ENCODE results near the gene MMP10.
A peak's percentile ranks its signal among the peaks of the same experiment; 100 is the strongest.
"Not testable (repeated sequence)": the region's sequence is repeated elsewhere in the genome, so short reads cannot be mapped to it uniquely, and the experiment has no call there.

MMP10 gene

GRCh38 chr11:102783016-102783415, 2.6 kb upstream of the MMP10 start:
- DNase-seq: no peak

DNA sequence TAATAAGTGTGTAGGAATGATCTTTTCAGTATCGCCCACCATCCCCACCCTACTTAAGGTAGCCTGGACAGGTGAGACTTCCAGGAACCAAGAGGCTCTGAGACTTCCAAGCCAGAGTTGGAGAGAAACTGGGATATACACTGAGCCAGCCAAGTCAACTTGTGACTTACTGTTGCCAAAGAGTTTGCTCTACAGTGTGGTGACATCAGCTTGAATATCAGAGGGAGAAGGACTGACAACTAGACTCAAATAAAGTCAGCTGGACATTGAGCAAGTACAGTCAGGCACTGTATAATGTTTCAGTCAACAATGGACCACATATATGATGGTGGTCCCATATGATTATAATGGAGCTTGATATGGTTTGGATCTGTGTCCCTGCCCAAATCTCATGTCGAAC, 1.2 kb upstream of the MMP10 start:
- no peak for DNase-seq

GRCh38 chr11:102776454-102776853, 4.0 kb downstream of the MMP10 start:
- no peak for DNase-seq

DNA sequence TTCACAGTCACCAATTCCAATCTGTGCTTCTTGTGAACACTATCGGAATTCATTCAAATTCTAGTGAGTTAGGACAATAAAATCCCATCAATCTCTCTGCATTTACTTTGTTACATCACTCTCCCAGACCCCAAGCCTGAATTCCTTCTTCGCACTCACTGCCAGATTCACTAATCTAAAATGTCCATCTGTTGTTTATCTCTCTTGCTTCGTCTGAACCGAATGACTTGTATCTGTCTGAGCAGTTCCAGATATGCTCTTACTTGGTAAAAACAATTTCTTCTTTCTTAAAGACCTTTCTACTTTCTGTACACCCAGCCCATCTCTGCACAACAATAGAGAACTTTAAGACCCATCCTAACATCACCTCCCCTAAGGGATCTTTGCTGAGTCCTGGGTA, 7.0 kb downstream of the MMP10 start:
- no peak for DNase-seq

DNA sequence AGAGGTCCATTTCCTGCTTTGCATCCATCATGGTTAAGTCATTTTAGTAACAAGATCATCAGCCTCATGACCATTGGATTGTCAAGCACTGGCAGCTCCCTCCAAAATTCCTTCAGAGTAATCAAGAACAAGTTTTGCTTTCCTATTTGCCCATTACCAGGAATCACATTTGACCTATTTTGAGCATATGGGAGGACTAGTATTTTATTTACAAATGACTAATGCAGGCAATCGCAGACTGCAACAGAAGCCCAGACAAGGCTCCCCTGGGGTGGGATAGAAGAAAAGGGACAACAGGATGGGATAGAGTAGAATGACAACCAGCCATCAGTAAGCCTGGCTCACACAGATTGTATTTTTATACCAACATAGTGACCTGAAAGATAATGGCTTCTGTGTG, 9.1 kb downstream of the MMP10 start:
- no peak for DNase-seq

DNA sequence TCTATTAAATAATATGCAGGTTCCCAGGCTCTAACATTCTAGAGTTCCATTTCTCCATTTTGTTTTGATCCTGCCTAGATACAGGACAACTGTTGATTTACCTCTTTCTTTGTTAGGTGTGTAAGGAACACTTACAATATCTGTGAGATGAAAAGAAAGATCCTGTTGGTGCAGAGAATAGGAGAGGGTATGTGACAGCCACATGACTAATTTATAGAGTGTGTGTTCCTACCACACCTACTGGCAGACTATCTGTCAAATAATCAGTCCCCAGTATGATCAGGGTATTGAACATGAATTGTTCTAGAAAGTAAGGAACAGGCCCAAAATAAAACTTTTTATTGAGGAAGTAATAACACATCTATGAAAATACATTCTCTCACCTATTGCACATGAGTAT, 10.2 kb downstream of the MMP10 start:
- DNase-seq: no peak

GRCh38 chr11:102767800-102768199, 12.6 kb downstream of the MMP10 start:
- no peak for DNase-seq

DNA sequence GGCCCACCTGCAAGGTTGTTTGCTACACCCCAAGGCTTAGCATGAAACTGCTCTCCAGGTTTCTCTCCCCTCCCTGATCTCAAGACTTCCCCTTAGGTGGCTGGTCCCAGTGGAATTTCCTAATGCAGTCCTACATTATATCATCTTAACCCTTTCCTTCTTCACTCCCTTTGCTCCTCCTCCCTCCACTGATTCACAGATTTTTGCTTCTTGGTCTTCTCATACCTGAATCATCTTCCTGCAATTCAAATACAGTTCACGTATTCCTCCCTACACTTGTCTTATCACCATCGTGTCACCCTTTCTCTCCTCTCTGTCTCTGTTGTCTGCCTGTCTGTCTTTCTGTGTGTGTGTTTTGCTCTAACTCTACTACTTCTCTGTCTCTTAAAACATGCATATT, 17.0 kb downstream of the MMP10 start:
- no peak for DNase-seq

GRCh38 chr11:102762361-102762767, 18.1 kb downstream of the MMP10 start:
- no peak for DNase-seq

DNA sequence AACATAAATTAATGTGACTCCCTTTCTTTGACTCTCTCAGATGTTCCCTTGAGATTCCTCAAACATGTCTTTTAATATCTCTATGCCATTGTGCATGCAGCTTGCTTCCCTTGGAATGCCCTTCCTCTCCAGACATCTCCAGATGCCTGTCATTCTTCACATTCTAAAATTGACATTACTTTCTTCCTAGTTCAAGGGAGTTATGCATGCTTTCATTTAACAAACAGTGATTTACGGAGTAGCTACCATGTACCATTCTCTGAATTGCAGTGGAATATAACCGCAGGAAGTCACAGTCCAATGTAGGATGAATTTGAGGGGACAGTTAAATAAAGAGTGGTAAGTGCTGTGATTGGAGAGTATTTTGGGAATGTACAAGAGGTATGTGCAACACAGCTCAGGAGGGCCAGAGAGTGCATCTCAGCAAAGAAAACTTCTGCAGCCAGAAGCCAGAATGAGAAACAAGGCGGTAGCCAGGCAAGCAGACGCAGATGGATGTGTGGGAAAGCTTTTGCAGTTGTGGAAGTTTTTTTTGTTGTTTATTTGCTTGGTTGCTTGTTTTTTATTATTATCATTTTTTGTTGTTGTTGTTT, 18.7 kb downstream of the MMP10 start:
- no peak for DNase-seq

GRCh38 chr11:102760344-102761035, 19.9 kb downstream of the MMP10 start:
- no peak for DNase-seq

DNA sequence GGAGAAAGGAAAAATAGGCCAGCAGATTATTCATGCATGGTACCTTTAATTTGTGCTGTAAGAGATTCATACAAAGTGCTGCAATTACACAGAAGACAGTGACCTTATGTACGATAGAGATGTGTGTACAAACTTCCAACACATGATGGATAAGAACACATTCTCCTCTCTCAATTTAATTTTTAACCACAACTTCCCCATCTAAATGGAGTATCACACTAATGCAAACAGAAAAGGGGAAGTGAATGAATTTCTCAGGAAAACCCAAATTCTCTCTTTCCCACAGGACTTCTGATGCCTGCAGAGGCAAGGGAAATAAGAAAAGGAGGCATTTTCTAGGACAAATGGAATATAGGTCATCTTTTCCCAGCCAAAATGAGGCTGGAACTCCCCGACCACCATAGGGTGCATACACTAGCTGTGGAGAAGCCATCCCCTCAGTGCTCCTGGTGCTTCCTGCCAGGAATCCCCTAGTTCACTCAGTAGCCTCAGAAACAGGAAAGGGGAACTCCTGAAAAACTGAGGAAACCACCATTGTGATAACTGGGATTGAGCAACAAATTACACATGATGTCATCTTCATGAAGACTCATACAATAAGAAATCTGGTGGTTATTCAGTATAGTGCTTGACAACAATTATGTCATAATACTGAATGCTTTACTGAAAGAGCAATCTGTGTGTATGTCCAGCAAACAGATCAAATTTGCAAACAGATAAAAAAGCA, 22.4 kb downstream of the MMP10 start:
- no peak for DNase-seq

GRCh38 chr11:102753267-102753666, 27.2 kb downstream of the MMP10 start:
- no peak for DNase-seq

DNA sequence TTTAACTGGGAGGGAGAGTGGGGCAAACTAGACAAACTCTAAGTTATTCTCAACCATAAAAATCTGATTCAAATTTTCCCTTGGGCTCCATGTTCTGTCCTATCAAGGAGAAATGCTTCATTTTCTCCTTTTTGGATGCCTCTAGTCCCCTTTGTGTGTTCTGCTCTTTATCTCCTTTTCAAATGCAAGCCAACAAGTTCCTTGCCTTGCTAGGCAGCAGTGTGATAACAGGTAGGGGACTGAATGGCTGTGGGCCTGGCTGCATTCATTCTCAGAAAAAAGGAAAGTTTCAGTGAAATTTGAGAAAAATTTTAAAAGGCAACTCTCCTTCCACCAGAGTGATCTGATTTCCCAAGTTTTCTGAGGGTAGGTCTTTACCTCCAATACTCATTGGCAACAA, 28.8 kb downstream of the MMP10 start:
- DNase-seq: no peak

DNA sequence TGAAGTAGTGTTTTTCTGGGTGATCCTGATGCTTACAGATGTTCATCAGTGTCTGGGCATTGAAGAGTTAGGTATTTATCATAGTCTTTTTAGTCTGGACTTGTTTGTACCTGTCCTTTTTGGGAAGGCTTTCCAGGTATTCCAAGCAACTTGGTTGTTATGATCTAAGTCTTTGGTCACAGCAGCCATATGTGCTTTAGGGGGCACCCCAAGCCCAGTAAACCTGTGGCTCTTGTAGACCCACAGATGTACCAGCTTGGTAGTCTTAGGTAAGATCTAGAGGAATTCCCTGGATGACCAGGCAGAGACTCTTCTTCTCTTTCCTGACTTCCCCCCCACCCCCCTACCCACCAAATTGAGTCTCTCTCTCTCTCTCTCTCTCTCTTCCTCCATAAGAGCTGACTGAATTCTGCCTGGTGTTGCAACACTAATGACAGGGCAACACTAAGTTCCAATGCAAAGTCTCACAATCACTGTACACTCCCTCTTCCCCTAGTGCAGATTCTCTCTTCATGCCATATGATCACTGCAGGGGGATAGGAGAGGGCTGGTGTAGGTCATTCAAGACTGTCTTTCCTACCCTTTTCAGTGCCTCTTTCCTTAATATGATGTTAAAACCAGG, 31.2 kb downstream of the MMP10 start:
- DNase-seq: no peak

- not testable (repeated sequence) for DNase-seq
These were observed 33.5 kb downstream of the MMP10 start for GRCh38 chr11:102746746-102747578.

DNA sequence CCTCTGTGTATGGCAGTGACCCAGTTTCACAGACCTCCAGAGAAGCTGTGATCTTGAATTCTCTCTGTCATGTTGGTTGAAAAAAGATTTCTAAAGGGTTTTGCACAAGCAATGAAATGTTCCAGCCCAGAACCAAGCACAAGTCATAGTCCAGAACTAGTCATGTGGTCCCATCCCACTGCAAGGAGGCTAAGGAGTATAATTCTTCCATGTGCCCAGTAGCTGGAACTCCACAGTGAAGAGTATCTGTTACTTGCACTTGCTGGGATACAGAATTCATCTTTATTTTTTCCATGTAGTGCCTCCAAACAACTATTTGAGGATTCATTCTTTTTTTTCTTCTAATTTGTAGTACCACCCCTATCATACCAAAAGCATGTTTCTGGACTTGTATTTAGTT, 45.8 kb downstream of the MMP10 start:
- no peak for DNase-seq

DNA sequence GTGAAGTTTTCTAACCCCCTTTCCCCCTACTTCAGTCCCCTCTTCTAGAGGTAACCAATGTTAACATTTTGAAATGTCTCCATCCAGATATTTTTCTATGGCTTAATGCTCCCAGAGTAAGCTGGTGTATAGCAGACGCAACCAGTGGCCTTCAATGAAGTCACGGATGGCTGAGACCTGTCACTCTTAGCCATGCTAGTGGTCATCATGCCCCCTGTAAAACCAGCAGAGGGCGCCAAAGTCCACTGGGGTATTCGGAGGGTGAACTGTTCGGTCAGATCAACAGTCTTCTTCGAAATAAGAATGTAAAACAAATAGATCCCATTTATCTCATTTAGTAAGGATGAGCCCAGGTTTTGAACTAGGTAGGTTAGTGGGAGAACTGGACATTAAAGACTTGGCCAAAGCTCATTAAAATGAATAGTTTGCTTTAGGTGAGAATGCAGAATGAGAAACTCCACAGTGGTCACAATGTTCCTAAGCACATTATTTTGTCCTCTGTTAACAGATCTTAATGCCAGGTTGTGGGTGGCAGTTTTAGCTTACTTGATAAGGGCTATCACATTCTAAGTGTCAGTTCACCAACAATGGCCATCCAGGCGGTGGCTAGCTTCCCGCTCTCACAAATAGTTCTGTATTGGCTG, 47.1 kb downstream of the MMP10 start:
- DNase-seq: peak in 1 of 2 donors; percentile 12

DNA sequence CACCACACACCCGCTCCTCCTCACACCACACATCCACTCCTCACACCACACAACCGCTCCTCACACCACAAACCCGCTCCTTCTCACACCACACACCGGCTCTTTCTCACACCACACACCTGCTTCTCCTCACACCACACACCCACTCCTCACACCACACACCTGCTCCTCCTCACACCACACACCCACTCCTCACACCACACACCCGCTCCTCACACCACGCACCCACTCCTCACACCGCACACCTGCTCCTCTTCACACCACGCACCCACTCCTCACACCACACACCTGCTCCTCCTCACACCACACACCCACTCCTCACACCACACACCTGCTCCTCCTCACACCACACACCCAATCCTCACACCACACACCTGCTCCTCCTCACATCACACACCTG, 49.5 kb downstream of the MMP10 start:
- not testable (repeated sequence) for DNase-seq

DNA sequence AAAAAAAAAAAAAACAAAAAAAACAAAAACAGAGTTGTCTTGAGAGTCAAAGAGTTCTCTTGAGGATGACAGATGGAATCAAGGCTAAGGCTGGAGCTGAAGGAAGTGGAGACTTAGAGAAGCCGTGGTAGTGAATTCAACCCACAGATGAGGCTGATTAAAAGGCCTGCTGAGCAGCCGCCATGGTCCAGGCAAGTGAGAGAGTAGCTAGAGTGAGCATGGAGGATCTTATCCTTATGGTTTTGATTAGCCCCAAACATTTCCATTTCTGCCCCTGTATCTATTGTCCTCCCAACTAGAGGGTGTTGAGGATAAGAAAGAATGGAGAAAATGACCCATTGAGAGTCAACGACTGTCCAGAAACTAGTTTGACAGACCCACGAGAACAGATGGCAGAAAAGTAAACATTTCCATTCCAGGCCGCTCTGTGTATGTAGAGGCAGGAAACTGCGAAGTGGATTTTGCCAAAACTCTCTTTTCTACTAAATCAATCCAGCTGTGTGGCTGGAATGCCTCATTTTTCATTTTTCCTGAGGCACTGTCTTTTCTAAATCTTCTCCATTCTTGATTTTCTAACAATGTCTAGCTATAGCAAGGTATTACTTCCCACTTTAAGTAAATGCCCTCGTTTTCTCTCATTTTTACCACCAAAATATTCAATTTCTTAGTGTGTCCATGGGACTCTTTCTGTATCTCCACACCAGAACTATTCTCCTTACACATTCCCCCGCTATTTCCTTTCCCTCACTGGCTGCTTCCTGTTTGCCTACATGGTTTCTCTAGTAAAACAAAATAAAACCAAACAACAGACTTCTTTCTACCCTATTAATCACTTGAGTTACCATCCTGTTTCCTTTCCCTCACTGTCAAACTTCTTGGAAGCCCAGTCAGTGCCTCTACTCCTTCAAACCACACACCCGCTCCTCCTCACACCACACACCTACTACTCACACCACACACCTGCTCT, 50.3 kb downstream of the MMP10 start:
- no peak for DNase-seq

GRCh38 chr11:102727890-102728289, 52.5 kb downstream of the MMP10 start:
- DNase-seq: no peak
